K562 (cell line): ENCODE measurements around the gene VWDE. TPM values are rescaled to one million over a fixed set of nuclear protein-coding genes. Genes with fewer than 3 reads are reported as not detected.

ENCODE experiments used
- ATAC-seq: fragments of 200-7000 bp; cut with Tn5 transposase; 3 replicates; pipeline ENCODE4 v1.9.1; 2020; ENCODE audit warnings: moderate library complexity
- BruUV-seq: library from RNA; stranded (reverse); fragments of 400-500 nt; replicated peaks from 2 replicates; lab custom pipeline; 2021; lab: Mats Ljungman, UMichigan
- CTCF ChIA-PET: fragments of 300-600 bp; formaldehyde crosslinking; extraction: SDS; loops from one replicate; lab custom pipeline; 2021; ENCODE audit warnings: low intra/inter-chr PET ratio; lab: Yijun Ruan, JAX
- POLR2A ChIA-PET: fragments of 300-600, 350-650 bp; sonication (Branson Sonifier 250); formaldehyde crosslinking; extraction: SDS; loops from one replicate; lab custom pipeline; 2021; ENCODE audit warnings: antibody characterized with exemption, inconsistent platforms; lab: Yijun Ruan, JAX
- DNase-seq, 4 experiments: peaks; one replicate each; pipeline versions ENCODE4 v3.0.0 to v3.0.0-alpha.2; 2011 to 2018; ENCODE audit warnings: low spot score in 3 of 4, mixed read lengths in 3 of 4; ENCODE audit errors: extremely low read depth in 1 of 4
- FAIRE-seq: peaks from 2 replicates; lab custom pipeline; 2011; peaks lifted over from hg19 to GRCh38; lab: Jason Lieb, UNC
- H2AFZ ChIP-seq: 2 replicates; pipeline ENCODE4 v1.6.0; 2011; ENCODE audit warnings: low read depth, low read length, control low read depth, inconsistent platforms
- H3K27ac ChIP-seq: fragments of 200-600 bp; 3 replicates; pipeline ENCODE4 v1.8.0; 2011; ENCODE audit warnings: low read depth, mild to moderate bottlenecking, control low read depth, inconsistent platforms, low read length, moderate library complexity, mixed read lengths; ENCODE audit errors: extremely low read depth
- H3K27me3 ChIP-seq, 2 experiments: fragments of 300-600 bp in 1 of 2; 2 replicates in 1 of 2; 3 replicates in 1 of 2; pipeline versions ENCODE4 v1.6.0 to v1.8.0; 2011; ENCODE audit warnings: inconsistent platforms in 2 of 2, low read length in 2 of 2, mild to moderate bottlenecking in 1 of 2, mixed read lengths in 1 of 2, moderate library complexity in 1 of 2; ENCODE audit not compliant: control insufficient read depth in 2 of 2, insufficient read depth in 2 of 2
- H3K36me3 ChIP-seq: fragments of 300-600 bp; 3 replicates; pipeline ENCODE4 v1.8.0; 2011; ENCODE audit warnings: mild to moderate bottlenecking, low read length, inconsistent platforms; ENCODE audit not compliant: control insufficient read depth, insufficient read depth
- H3K4me1 ChIP-seq, 2 experiments: fragments of 200-600 bp in 1 of 2; replicated peaks in 1 of 2; 2 replicates in 1 of 2; 3 replicates in 1 of 2; pipeline versions ENCODE4 v1.5.1 to v1.8.0; 2011; ENCODE audit warnings: inconsistent platforms in 2 of 2, low read length in 2 of 2, mild to moderate bottlenecking in 1 of 2, mixed read lengths in 1 of 2, moderate library complexity in 1 of 2; ENCODE audit not compliant: control insufficient read depth in 2 of 2, insufficient read depth in 2 of 2
- H3K4me2 ChIP-seq: 2 replicates; pipeline ENCODE4 v1.6.1; 2011; ENCODE audit warnings: low read length, control low read depth, inconsistent platforms, mixed read lengths; ENCODE audit not compliant: insufficient read depth
- H3K4me3 ChIP-seq: fragments of 200-600 bp; sonication (generic), shearing (Covaris generic); 2 replicates; pipeline ENCODE4 v1.5.1; 2016; ENCODE audit warnings: control low read depth, inconsistent platforms
- H3K79me2 ChIP-seq: fragments of 200-600 bp; 3 replicates; pipeline ENCODE4 v1.8.0; 2011; ENCODE audit warnings: low read length, inconsistent platforms; ENCODE audit not compliant: control insufficient read depth, insufficient read depth
- H3K9ac ChIP-seq, 2 experiments: 2 replicates each; pipeline versions ENCODE4 v1.6.0 to v1.6.1; 2011; ENCODE audit warnings: low read depth in 2 of 2, low read length in 2 of 2, control low read depth in 1 of 2, inconsistent platforms in 1 of 2, mild to moderate bottlenecking in 1 of 2, mixed read lengths in 1 of 2; ENCODE audit not compliant: insufficient read depth in 1 of 2
- H3K9me1 ChIP-seq: one replicate; pipeline ENCODE4 v1.6.0; 2011; ENCODE audit warnings: inconsistent platforms, mild to moderate bottlenecking, low read length, moderate library complexity; ENCODE audit not compliant: control insufficient read depth, insufficient read depth
- H3K9me3 ChIP-seq: replicated peaks from 2 replicates; pipeline ENCODE4 v1.5.1; 2011; ENCODE audit warnings: low read depth, low read length, inconsistent platforms; ENCODE audit not compliant: control insufficient read depth, insufficient read depth
- H4K20me1 ChIP-seq: replicated peaks from 2 replicates; pipeline ENCODE4 v1.6.1; 2011; ENCODE audit warnings: low read length, inconsistent platforms, mixed read lengths; ENCODE audit not compliant: control insufficient read depth, insufficient read depth
- CBX5 ChIP-seq: IDR thresholded peaks from 2 replicates; pipeline ENCODE4 v1.6.1; 2014; ENCODE audit warnings: low read depth, borderline replicate concordance
- CHCHD3 ChIP-seq: fragments of 250-450 bp; sonication (Bioruptor Pico); IDR thresholded peaks from 2 replicates; pipeline ENCODE4 v2.1.2; 2022; ENCODE audit warnings: mild to moderate bottlenecking
- ELK1 ChIP-seq: sonication (generic); formaldehyde crosslinking; IDR thresholded peaks from 2 replicates; pipeline ENCODE4 v1.8.1; 2022; ENCODE audit warnings: missing genetic modification reagents
- NELFE ChIP-seq: IDR thresholded peaks from 2 replicates; pipeline ENCODE4 v1.6.1; 2011; ENCODE audit warnings: mild to moderate bottlenecking; ENCODE audit not compliant: insufficient read depth, insufficient read length
- NRF1 ChIP-seq, 2 experiments: fragments of 450-650 bp; IDR thresholded peaks in 1 of 2; conservative IDR thresholded peaks in 1 of 2; 2 replicates each; pipeline ENCODE4 v1.6.1; 2014; ENCODE audit warnings: mild to moderate bottlenecking in 2 of 2
- ZNF280A ChIP-seq: fragments of 450-650 bp; IDR thresholded peaks from 2 replicates; pipeline ENCODE4 v1.6.1; 2018; ENCODE audit warnings: mild to moderate bottlenecking, low read depth; ENCODE audit not compliant: partially characterized antibody
- WGBS: fragments of 100-300 bp; shearing (Covaris generic); methylation state at CpG from one replicate; pipeline ENCODE4 v1.1.6; 2016; ENCODE audit warnings: low coverage, mixed read lengths; ENCODE audit not compliant: insufficient coverage; ENCODE audit errors: missing lambda C conversion rate; 5-methylcytosine and 5-hydroxymethylcytosine counted together
- in situ Hi-C: fragments of 300-500 bp; cut with MboI; formaldehyde crosslinking; loops from 4 replicates; pipeline ENCODE4 v1.15.0; 2018; ENCODE audit warnings: inconsistent platforms, mixed read lengths
- intact Hi-C: fragments of 100-400 bp; cut with micrococcal nuclease; formaldehyde crosslinking; loops from 2 replicates; pipeline ENCODE4 v1.14.2; 2022
- polyA plus RNA-seq, 8 experiments: library from polyadenylated mRNA; depleted of rRNA in 4 of 8; stranded (reverse) in 5 of 8; unstranded in 3 of 8; fragments of >200 nt; fragmentation: Nextera tagmentation in 2 of 8; fragmentation: Illumina TruSeq in 1 of 8; extraction: Ambion mirVana in 2 of 8; extraction: Trizol in 1 of 8; gene quantifications; 2 replicates each; pipeline versions ENCODE4 v1.2.1 to v1.2.3, GENCODE V29; 2011 to 2014; ENCODE audit warnings: inconsistent platforms in 1 of 8, missing spikeins in 1 of 8
- total RNA-seq, 7 experiments: library from RNA; depleted of rRNA in 6 of 7; stranded (reverse); fragments of >200 nt in 6 of 7; fragmentation: Illumina TruSeq in 2 of 7; extraction: Trizol in 2 of 7; gene quantifications; 2 replicates each; pipeline versions ENCODE4 v1.2.1 to v1.2.3, GENCODE V29; 2011 to 2021; ENCODE audit warnings: low replicate concordance in 1 of 7

The VWDE gene
- total and polyA plus RNA-seq, 9 of the 15 experiments (the other 6 are each of a cell fraction or from before 2014, with no cell fraction given): 40.6 to 162 (median 95.2) TPM

GRCh38 chr7:12450615-12451014, 47.0 kb upstream of the VWDE start:
- Histone ChIP-seq H3K9me3 (no peaks in the 10 kb centered on the region), H3K4me3 (no peak overlapping the region), H3K27me3 (no peaks in the 10 kb centered on the region), H3K9ac (no peak overlapping the region), H3K27ac (no peak overlapping the region), H3K9me1 (no peaks in the 10 kb centered on the region), H3K79me2 (no peaks in the 10 kb centered on the region), H2AFZ (no peak overlapping the region), H3K4me1 (no peaks in the 10 kb centered on the region), H4K20me1 (no peaks in the 10 kb centered on the region), H3K36me3 (no peaks in the 10 kb centered on the region), H3K4me2 (no peak overlapping the region)
- FAIRE-seq: no peak
- POLR2A ChIA-PET: interaction anchor here (0.6 to 1.0 kb wide), 2 partner anchors 8 to 240 kb away, joined by 3 read pairs; no protein-coding TSS in a partner anchor
- ATAC-seq: no peak; the same call in 1 of the 3 replicates
- no peak for DNase-seq
- intact Hi-C loops: loop anchor here (10.0 kb wide), 1 partner anchor 616 kb away; the partner anchor contains the start of gene THSD7A
- WGBS: 0% methylated on average over 2 of the region's 2 CpGs
- in situ Hi-C loops: no loop called here
- TF ChIP-seq CBX5 (no peak), NRF1 (conservative IDR thresholded peaks at IDR 0.05 in 1 of 2, IDR thresholded peaks at IDR 0.05 in 1 of 2) (no peak), ZNF280A (no peak), ELK1 (no peak), NELFE (no peak), CHCHD3 (CRISPR knock-in tag) (no peak)
- CTCF ChIA-PET: no interaction called here
- no TSS peak for BruUV-seq
